Measurements from ENCODE around the gene CHIA. TPM values are rescaled to one million over a fixed set of nuclear protein-coding genes. Genes with fewer than 3 reads are reported as not detected.
A peak's percentile ranks its signal among the peaks of the same experiment; 100 is the strongest.

Gene CHIA
- total and polyA plus RNA-seq, 2 donors from 2014 or later, result 0.52 TPM; not detected in 1

DNA sequence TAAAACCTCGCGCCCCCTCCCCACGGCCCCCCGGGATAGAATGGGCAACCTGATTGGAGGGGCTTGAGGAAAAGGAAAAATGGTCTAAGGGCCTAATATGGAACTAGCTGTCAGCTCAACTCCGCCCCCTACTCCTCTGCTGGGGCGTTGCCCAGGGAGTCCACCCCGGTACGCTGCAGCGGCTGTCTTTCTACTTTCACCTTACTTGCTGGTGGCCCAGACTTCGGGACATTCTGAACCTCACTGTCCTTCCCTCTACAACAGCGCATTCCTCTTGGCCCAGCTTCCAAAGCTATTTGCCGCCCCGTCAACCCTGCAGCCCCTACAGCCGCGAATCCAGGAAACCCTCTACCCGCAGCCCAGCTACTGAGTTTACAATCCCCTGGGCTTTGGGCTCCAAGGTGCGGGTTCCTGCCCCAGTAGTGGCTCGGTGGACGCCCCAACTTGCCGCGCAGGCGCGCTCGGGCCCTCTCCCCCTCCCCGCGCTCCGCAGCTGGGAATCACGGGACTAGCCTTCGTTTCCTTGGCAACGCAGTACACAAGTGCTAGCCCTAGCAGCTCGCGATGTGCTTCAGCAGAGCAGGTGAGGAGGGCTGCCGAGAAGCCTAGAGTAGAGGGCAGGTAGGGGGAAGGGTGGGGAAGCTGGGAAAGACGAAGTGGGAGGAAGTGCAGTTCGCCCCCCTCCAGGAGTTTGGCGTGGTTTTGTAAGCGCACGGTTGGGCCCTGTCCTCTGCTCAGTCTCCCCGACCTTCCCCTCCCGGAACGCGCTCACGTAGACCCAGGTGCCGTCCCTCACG is 55.6 kb downstream of the CHIA start:
- H3K27ac ChIP-seq (ENCODE audit: low read depth in 2 of 2, low read length in 2 of 2), result peak overlapping the region; percentile 57 to 84
- peak overlapping the region; percentile 43 to 72 (median 61) for H3K9ac ChIP-seq (ENCODE audit: low read length in 3 of 3)
- intact Hi-C loops (cut with DNase I), result no loop called here
- H3K9me3 ChIP-seq (ENCODE audit: control insufficient read depth in 2 of 3, insufficient read depth in 1 of 3, low read length in 3 of 3), result no peaks in the 10 kb centered on the region
- DNase-seq (peak; percentile 95 to 98 (median 96)), FAIRE-seq (no peak)
- peak overlapping the region; percentile 80 to 85 (median 85) for H3K4me3 ChIP-seq (ENCODE audit: low read length in 3 of 3)
- TF ChIP-seq, protein P1, sequence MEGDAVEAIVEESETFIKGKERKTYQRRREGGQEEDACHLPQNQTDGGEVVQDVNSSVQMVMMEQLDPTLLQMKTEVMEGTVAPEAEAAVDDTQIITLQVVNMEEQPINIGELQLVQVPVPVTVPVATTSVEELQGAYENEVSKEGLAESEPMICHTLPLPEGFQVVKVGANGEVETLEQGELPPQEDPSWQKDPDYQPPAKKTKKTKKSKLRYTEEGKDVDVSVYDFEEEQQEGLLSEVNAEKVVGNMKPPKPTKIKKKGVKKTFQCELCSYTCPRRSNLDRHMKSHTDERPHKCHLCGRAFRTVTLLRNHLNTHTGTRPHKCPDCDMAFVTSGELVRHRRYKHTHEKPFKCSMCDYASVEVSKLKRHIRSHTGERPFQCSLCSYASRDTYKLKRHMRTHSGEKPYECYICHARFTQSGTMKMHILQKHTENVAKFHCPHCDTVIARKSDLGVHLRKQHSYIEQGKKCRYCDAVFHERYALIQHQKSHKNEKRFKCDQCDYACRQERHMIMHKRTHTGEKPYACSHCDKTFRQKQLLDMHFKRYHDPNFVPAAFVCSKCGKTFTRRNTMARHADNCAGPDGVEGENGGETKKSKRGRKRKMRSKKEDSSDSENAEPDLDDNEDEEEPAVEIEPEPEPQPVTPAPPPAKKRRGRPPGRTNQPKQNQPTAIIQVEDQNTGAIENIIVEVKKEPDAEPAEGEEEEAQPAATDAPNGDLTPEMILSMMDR (IDR thresholded peaks at IDR 0.05; ENCODE audit: borderline replicate concordance, extremely low read depth, insufficient read depth), result no peak
- no peaks in the 10 kb centered on the region for H3K4me1 ChIP-seq (ENCODE audit: control insufficient read depth in 2 of 3, insufficient read depth in 2 of 3, low read depth in 1 of 3, low read length in 3 of 3)
- H3K27me3 ChIP-seq (ENCODE audit: control insufficient read depth, insufficient read depth, low read length), result no peaks in the 10 kb centered on the region
- no peaks in the 10 kb centered on the region for H3K36me3 ChIP-seq (ENCODE audit: control insufficient read depth in 2 of 3, insufficient read depth in 3 of 3, low read length in 3 of 3)

DNA sequence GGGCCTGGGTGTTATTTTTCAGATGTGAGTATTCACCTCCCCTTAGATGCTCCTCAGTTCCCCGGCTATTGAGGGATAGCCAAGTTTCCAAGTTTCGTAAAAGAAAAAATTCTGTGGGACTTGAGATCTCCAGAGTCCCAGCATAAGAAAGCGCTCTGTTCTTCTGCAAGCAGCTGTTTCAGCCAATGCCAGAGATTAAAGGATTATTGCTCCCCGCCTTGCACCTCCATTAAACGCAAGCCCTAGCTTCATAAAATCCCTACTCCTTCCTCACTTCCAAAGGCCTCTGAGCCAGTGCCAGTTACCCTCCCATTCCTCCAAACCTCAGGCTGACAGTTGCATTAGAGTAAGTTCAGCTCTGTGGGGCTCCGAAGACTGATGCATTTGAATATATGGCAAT is 56.4 kb downstream of the CHIA start:
- peak overlapping the region in 1 of 2 donors; percentile 84 for H3K27ac ChIP-seq (ENCODE audit: low read depth in 2 of 2, low read length in 2 of 2)
- H3K27me3 ChIP-seq (ENCODE audit: control insufficient read depth, insufficient read depth, low read length), result no peaks in the 10 kb centered on the region
- no peaks in the 10 kb centered on the region for H3K4me1 ChIP-seq (ENCODE audit: control insufficient read depth in 2 of 3, insufficient read depth in 2 of 3, low read depth in 1 of 3, low read length in 3 of 3)
- H3K4me3 ChIP-seq (ENCODE audit: low read length in 3 of 3), result peak overlapping the region; percentile 80 to 85 (median 85)
- FAIRE-seq (no peak), DNase-seq (no peak)
- H3K9ac ChIP-seq (ENCODE audit: low read length in 3 of 3), result peak overlapping the region in 1 of 3 donors; percentile 47
- intact Hi-C loops (cut with DNase I), result no loop called here
- no peaks in the 10 kb centered on the region for H3K9me3 ChIP-seq (ENCODE audit: control insufficient read depth in 2 of 3, insufficient read depth in 1 of 3, low read length in 3 of 3)
- TF ChIP-seq, protein P1 (IDR thresholded peaks at IDR 0.05; ENCODE audit: borderline replicate concordance, extremely low read depth, insufficient read depth), result no peak
- H3K36me3 ChIP-seq (ENCODE audit: control insufficient read depth in 2 of 3, insufficient read depth in 3 of 3, low read length in 3 of 3), result no peaks in the 10 kb centered on the region

DNA sequence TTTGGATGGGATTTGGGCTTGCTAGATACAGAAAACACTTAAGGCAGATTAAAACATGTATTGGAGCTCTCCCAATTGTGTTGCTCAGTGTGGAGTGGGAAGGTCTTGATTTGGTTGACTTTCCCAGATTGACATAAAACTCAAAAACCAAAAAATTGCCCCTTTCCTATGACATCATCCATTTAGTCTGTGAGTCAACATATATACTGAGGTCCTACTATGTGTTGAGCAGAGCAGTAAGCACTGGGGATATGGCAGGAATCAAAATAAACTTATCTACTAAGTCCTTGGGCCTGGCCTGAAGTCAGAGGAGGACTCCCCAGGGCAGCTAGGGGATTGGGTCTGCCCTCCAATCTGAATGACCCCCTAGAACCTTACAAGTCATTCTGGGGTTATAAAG is 61.0 kb downstream of the CHIA start:
- no peaks in the 10 kb centered on the region for H3K27me3 ChIP-seq (ENCODE audit: control insufficient read depth, insufficient read depth, low read length)
- H3K9ac ChIP-seq (ENCODE audit: low read length in 3 of 3), result no peak overlapping the region
- H3K4me1 ChIP-seq (ENCODE audit: control insufficient read depth in 2 of 3, insufficient read depth in 2 of 3, low read depth in 1 of 3, low read length in 3 of 3), result no peaks in the 10 kb centered on the region
- intact Hi-C loops (cut with DNase I), result no loop called here
- no peak for DNase-seq
- H3K27ac ChIP-seq (ENCODE audit: low read depth in 2 of 2, low read length in 2 of 2), result no peak overlapping the region
- TF ChIP-seq, protein P1 (IDR thresholded peaks at IDR 0.05; ENCODE audit: borderline replicate concordance, extremely low read depth, insufficient read depth), result no peak
- no peaks in the 10 kb centered on the region for H3K36me3 ChIP-seq (ENCODE audit: control insufficient read depth in 2 of 3, insufficient read depth in 3 of 3, low read length in 3 of 3)
- no peak for FAIRE-seq
- no peaks in the 10 kb centered on the region for H3K9me3 ChIP-seq (ENCODE audit: control insufficient read depth in 2 of 3, insufficient read depth in 1 of 3, low read length in 3 of 3)
- H3K4me3 ChIP-seq (ENCODE audit: low read length in 3 of 3), result no peak overlapping the region

All from kidney (tissue), 14 donors.